Left cardiac atrium (tissue), 4 donors: ENCODE data around the gene DNAH5. TPM values are rescaled to one million over a fixed set of nuclear protein-coding genes. Genes with fewer than 3 reads are reported as not detected.

Experiments used
- ATAC-seq, 2 donors: fragments of 200-7000 bp; cut with Tn5 transposase; one replicate each; pipeline ENCODE4 v1.9.1; 2020; ENCODE audit warnings: mild to moderate bottlenecking in 2 of 2, moderate library complexity in 2 of 2
- DNase-seq: peaks from one replicate; pipeline ENCODE4 v3.0.0-alpha.2; 2020
- intact Hi-C, 2 donors: fragments of 100-400 bp; cut with DNase I; formaldehyde crosslinking; loops; one replicate each; pipeline versions ENCODE4 v1.14.1 to v1.15.1; 2022 to 2023
- total RNA-seq, 2 donors: library from RNA; stranded (reverse); fragmentation: NEBNext Ultra II Directional; extraction: Animal tissue kit (Norgen Biotek cat#: 25700); gene quantifications; one replicate each; pipeline ENCODE4 v1.2.1, GENCODE V29; 2021
- donor health status: DM: no; HTN: yes; CAD: no.
- donor health status: DM: no; HTN: yes; CAD: no; lungs with severe emphysema.
- donor health status: DM: yes; HTN: yes; CAD: no.
- donor health status: Dilated cardiomyopathy.

Gene DNAH5
- total RNA-seq, 2 donors from 2014 or later: 0.24 to 0.34 TPM

- intact Hi-C loops: no loop called here
- DNase-seq: no peak
- no peak for ATAC-seq
Observed at GRCh38 chr5:13955896-13956295, 11.4 kb upstream of the DNAH5 start.

GRCh38 chr5:13946111-13946510, 1.6 kb upstream of the DNAH5 start:
- ATAC-seq (no peak), DNase-seq (no peak)
- intact Hi-C loops: no loop called here

- DNase-seq: no peak
- no peak for ATAC-seq
- intact Hi-C loops: no loop called here
Observed at GRCh38 chr5:13945271-13945670, 783 bp upstream of the DNAH5 start.

- ATAC-seq (no peak), DNase-seq (no peak)
- intact Hi-C loops: no loop called here
Observed at GRCh38 chr5:13943676-13944075, 812 bp downstream of the DNAH5 start.

- ATAC-seq (no peak), DNase-seq (no peak)
- intact Hi-C loops: no loop called here
Observed at GRCh38 chr5:13941468-13941867, 3.0 kb downstream of the DNAH5 start.

GRCh38 chr5:13939638-13940037, 4.8 kb downstream of the DNAH5 start:
- ATAC-seq: no peak
- no peak for DNase-seq
- intact Hi-C loops: no loop called here

DNA sequence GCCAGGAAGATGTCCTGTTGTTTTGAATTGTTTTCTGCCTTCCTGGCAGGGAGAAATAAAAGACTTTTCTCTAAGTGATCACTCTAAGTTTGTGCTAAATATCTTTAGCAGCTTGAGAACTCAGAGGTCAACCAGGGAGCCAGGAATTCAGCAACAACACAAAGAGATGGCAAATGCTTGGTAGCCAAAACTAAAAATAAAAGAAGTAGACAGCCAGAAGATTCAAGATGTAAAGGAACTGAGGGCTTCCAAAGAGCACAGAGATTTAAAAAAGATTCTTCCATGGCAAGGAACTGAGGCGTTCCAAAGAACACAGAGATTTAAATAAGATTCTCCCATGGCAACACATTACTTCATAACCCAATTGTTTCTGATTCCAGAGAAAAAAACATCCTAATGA, 9.6 kb downstream of the DNAH5 start:
- DNase-seq (no peak), ATAC-seq (no peak)
- intact Hi-C loops: no loop called here

DNA sequence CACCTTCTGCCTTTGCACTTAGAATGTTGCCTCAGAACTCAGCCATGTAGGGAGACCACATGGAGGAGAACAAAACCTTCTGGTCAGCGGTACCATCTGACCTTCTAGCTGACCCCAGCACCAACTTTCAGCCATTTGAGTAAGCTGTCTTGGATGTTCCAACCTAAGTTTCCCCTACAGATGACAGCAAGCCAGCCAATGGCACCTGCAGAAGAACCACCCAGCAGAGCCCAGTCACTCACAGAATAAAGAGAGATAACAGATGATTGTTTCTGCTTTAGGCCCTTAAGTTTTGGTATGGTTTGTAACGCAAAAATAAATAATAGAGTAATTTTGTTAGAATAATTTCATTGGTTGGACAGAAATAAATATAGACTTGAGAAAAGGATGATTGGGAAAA, 10.4 kb downstream of the DNAH5 start:
- DNase-seq (no peak), ATAC-seq (no peak)
- intact Hi-C loops: no loop called here

- DNase-seq (no peak), ATAC-seq (no peak)
- intact Hi-C loops: no loop called here
Observed at GRCh38 chr5:13932561-13932960, 11.9 kb downstream of the DNAH5 start.

DNA sequence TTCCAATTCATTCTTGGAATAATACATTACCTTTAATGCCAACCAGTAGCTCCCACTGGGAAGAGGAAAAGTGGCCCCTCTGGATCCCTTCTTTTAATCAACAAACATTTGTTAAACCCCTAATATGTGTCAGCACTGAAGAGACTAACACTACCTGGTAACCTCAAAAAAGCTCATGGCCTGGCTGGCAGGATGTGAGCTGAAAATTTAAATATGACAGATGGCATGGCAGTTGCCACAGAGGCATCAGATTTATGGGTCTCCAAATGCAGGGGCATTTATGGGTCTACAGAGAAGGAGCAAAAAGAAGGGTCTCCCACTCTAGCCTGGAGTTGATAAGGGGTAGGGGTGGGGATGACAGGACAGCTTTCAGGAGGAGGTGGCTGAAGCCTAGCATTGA, 12.5 kb downstream of the DNAH5 start:
- ATAC-seq: no peak
- intact Hi-C loops: no loop called here
- no peak for DNase-seq

- DNase-seq: no peak
- intact Hi-C loops: no loop called here
- no peak for ATAC-seq
Observed at GRCh38 chr5:13930541-13931171, 13.8 kb downstream of the DNAH5 start.

DNA sequence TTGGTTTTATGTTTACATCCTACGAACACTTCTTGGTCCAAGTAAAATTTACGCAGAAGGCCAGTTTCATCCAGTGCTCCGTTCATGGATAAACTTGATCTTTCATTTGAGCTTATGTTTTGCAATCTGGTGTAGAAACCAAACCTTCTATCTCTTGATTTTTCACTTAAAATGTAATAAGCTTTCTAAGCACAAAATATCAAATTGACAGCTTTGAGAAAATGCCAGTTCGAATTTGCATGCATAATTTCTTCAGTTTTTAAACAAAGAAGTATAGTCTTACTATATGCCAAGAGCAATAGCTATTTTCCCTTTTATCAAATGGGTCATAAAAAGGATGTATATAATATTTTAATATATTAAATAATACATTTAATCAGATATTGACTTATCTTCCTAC, 17.8 kb downstream of the DNAH5 start:
- intact Hi-C loops: no loop called here
- no peak for ATAC-seq
- DNase-seq: no peak

DNA sequence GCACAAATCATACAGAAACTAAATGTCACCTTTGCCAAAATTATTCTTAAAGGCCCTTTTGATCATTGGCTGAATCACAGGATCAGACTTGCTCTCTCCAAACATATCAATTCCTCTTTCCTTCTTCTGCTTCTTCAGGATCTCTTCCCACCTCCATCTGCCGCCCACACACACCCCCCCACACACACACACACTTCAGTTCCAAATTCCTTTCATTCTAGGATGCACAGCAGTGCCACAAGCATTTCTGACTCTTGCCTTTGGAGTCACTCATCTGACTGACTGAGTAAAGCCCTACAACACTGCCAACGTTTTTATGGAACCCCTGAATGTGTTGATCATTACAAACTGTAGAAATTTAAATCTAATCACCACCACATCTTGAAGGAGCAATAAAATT, 22.9 kb downstream of the DNAH5 start:
- DNase-seq: no peak
- intact Hi-C loops: no loop called here
- ATAC-seq: no peak

- DNase-seq: no peak
- no peak for ATAC-seq
- intact Hi-C loops: no loop called here
Observed at GRCh38 chr5:13919786-13920185, 24.7 kb downstream of the DNAH5 start.

- intact Hi-C loops: no loop called here
- no peak for ATAC-seq
- DNase-seq: no peak
Observed at GRCh38 chr5:13919087-13919486, 25.4 kb downstream of the DNAH5 start.

- intact Hi-C loops: no loop called here
- DNase-seq (no peak), ATAC-seq (no peak)
Observed at GRCh38 chr5:13917061-13917460, 27.4 kb downstream of the DNAH5 start.

DNA sequence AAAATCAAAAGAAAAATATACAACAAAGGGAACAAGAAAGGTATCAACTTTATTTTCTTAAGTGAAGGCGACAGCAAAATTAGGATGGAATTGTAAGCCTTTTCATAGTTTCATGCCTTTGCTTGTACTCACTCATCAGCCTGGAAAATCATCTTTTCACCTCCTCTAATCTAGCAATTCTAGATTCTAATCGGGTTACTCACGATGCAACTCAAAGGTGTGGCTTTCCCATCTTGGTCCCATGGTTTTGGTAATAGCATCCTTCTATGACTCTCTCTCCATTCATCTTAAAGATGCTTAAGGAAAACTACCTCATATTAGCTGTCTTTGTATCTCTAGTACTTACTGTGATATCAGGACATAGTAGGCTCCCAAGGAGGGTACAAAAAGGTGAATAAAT, 30.5 kb downstream of the DNAH5 start:
- intact Hi-C loops: no loop called here
- DNase-seq (no peak), ATAC-seq (no peak)

DNA sequence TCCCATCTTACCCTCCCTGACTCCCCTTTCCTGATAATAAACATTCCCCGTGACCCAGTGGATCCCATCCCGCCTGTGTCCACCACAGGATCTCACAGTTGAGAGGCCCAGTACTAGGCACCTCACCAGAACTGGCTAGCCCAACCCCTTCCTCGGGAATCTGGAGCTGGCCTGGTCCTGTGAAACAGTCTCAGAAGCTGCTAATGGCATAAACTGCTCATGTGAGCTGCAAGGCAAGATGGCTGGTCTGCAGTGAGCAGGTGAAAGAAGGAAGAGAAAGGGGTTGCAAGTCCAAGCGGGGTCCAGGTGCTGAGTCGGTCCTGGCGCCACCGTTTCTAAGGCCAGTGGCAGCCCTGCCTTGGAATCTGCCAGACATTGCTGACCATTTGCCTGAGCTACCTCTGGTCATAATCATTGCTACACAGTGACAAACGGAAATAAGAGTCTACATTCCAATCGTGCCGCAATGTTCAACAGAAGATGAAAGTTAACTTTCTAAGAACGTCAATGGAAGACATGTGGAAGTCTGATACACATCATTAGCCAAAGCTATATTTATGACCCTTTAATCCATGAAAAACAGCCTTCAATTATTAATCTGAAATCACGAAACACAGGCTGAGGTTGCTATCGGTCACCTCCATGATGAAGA, 33.7 kb downstream of the DNAH5 start:
- intact Hi-C loops: no loop called here
- DNase-seq: no peak
- no peak for ATAC-seq

DNA sequence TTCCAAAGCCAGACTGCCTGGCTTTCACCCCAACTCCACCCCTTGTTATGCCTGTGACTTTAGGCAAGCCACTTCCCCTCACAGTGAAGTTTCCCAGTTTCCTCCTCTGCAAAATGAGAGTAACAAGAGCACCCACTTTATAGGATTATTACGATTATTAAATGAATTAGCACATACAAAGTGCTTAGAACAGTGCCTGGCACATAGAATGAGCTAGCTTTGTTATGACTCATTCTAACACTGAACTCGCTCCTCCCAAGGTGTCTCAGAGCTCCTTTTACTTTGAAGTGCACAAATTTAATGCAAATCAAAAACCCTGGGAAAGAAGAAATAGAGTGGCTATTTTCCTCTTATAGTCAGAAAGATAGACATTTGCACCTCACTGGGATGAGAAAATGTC, 34.3 kb downstream of the DNAH5 start:
- intact Hi-C loops: no loop called here
- ATAC-seq (no peak), DNase-seq (no peak)

- DNase-seq (no peak), ATAC-seq (no peak)
- intact Hi-C loops: no loop called here
Observed at GRCh38 chr5:13909271-13909670, 35.2 kb downstream of the DNAH5 start.

DNA sequence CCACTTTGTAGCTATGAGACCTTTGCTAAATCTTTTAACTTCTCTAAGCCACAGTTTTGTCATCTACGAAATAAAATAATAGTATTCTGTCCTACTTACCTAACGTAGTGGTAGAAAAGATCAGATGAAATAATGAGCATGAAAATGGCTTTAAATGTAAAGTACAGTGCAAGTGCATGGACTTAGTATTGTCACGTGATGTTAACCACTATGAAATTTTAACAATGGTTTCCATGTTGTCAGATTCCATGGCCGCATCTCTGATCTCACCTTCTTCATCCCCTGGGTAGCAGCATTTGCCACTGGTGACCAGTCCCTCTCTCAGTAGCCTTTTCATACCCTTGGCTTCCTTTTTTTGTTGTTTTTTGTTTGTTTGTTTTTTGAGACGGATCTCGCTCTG, 45.9 kb downstream of the DNAH5 start:
- DNase-seq: no peak
- ATAC-seq: no peak
- intact Hi-C loops: no loop called here

GRCh38 chr5:13878357-13878756, 66.1 kb downstream of the DNAH5 start:
- ATAC-seq (no peak), DNase-seq (no peak)
- intact Hi-C loops: no loop called here
